ENCODE measurements around the gene CCDC57. TPM values are rescaled to one million over a fixed set of nuclear protein-coding genes. Genes with fewer than 3 reads are reported as not detected.
A peak's percentile ranks its signal among the peaks of the same experiment; 100 is the strongest.

The CCDC57 gene
- total and polyA plus RNA-seq, 9 of the 15 experiments (the other 6 are each of a cell fraction or from before 2014, with no cell fraction given), result 0.83 to 36.2 (median 13.6) TPM

- peak; percentile 17 for TF ChIP-seq KDM5B (IDR thresholded peaks at IDR 0.05; ENCODE audit: insufficient replicate concordance, low read depth, low read length)
- TF ChIP-seq RFX5 (IDR thresholded peaks at IDR 0.05; ENCODE audit: low read depth, low read length), result no peak
- no peak for TF ChIP-seq ZNF512 (tag; IDR thresholded peaks at IDR 0.05)
- no peak for TF ChIP-seq ZNF316 (IDR thresholded peaks at IDR 0.05)
- peak; percentile 71 for TF ChIP-seq USF1 (CRISPR knock-in tag; IDR thresholded peaks at IDR 0.05)
- no peak for TF ChIP-seq SLC30A9 (CRISPR knock-in tag; IDR thresholded peaks at IDR 0.05)
- TF ChIP-seq ZNF561 (CRISPR knock-in tag; conservative IDR thresholded peaks at IDR 0.05), result no peak
- TF ChIP-seq RBM39 (optimal IDR thresholded peaks at IDR 0.05; ENCODE audit: low read depth, low read length), result no peak
- TF ChIP-seq PTTG1 (tag; IDR thresholded peaks at IDR 0.05; ENCODE audit: low read depth), result no peak
- no peak for TF ChIP-seq TSC22D4 (tag; IDR thresholded peaks at IDR 0.05)
- no peak for TF ChIP-seq TCF7 (IDR thresholded peaks at IDR 0.05; ENCODE audit: borderline replicate concordance)
- TF ChIP-seq KLF6 (CRISPR knock-in tag; IDR thresholded peaks at IDR 0.05; ENCODE audit: borderline replicate concordance), result peak; percentile 60; the same call in 1 of the 2 replicates
- no peak for TF ChIP-seq ILF3 (IDR thresholded peaks at IDR 0.05; ENCODE audit: borderline replicate concordance)
- TF ChIP-seq ZNF212 (CRISPR knock-in tag; IDR thresholded peaks at IDR 0.05), result no peak
- TF ChIP-seq HNRNPL (IDR thresholded peaks at IDR 0.05; ENCODE audit: low read depth, low read length), result peak; percentile 80; the same call in 1 of the 2 replicates
- no peak for TF ChIP-seq E2F5 (CRISPR knock-in tag; IDR thresholded peaks at IDR 0.05)
- TF ChIP-seq CHD2 (IDR thresholded peaks at IDR 0.05; ENCODE audit: low read depth, low read length), result no peak
- TF ChIP-seq ZBTB17 (CRISPR knock-in tag; IDR thresholded peaks at IDR 0.05), result peak; percentile 10; the same call in 1 of the 2 replicates
- no peak for TF ChIP-seq ZNF79 (CRISPR knock-in tag; IDR thresholded peaks at IDR 0.05; ENCODE audit: low read depth)
- no peak for TF ChIP-seq PRMT5 (CRISPR knock-in tag; IDR thresholded peaks at IDR 0.05)
- no peak for TF ChIP-seq POLR2AphosphoS2 (IDR thresholded peaks at IDR 0.05; ENCODE audit: low read length)
- no peak; the same call in 1 of the 2 replicates for TF ChIP-seq E2F4 (CRISPR knock-in tag; IDR thresholded peaks at IDR 0.05; ENCODE audit: low read depth)
- TF ChIP-seq SRF (CRISPR knock-in tag; IDR thresholded peaks at IDR 0.05), result no peak
- no peak for TF ChIP-seq ESRRB (CRISPR knock-in tag; IDR thresholded peaks at IDR 0.05; ENCODE audit: borderline replicate concordance)
- no peak; the same call in 1 of the 2 replicates for TF ChIP-seq ZC3H4 (CRISPR knock-in tag; IDR thresholded peaks at IDR 0.05; ENCODE audit: borderline replicate concordance)
- TF ChIP-seq HDAC8 (tag; IDR thresholded peaks at IDR 0.05), result peak; percentile 78; the same call in 1 of the 2 replicates
These were observed 113.5 kb downstream of the CCDC57 start (continued) for GRCh38 chr17:82098939-82099763.
